Fibroblast of skin of scalp (primary cell): ENCODE measurements around the gene DCAF5.
"Not testable (repeated sequence)": the region's sequence is repeated elsewhere in the genome, so short reads cannot be mapped to it uniquely, and the experiment has no call there.

ENCODE experiments used
- DNase-seq: peaks from one replicate; pipeline ENCODE4 v3.0.0-alpha.2; 2013

Gene DCAF5

DNA sequence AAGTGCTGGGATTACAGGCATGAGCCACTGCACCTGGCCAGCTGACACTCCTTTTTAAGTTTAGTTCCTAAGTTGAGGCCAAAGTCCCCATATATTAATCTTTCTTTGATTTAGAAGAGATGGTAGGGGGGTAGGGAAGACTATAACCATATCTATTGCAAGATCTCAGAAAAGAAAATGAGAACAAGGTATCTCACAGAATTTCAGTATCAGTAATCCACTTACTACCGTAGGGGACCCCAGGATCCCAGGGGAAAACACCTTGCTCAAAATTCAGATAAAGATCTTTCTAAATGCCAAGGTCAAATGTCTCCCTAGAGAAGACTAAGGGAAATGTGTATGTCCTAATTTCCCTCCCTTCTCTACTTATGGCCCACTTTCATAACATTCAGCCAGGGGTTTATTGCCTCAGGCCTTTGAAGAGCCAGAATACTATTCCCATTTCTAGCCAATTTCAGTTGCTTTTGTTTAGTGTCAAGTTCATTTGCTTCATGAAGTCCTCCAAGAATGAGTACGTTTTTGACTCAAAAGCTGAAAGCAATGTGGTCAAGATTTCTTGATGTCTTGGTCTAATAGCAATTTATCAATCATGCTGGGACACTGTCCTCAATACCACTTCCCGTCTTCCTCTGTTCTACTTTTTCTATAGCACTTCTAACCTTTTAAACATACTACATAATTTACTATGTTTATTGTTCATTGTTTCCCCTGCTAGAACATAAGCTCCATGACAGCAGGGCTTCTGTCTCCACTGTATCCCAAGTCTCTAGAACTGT lies 86.3 kb downstream of the DCAF5 start:
- DNase-seq: no peak

- DNase-seq: not testable (repeated sequence)
Observed at GRCh38 chr14:69065934-69066333, 87.0 kb downstream of the DCAF5 start.

DNA sequence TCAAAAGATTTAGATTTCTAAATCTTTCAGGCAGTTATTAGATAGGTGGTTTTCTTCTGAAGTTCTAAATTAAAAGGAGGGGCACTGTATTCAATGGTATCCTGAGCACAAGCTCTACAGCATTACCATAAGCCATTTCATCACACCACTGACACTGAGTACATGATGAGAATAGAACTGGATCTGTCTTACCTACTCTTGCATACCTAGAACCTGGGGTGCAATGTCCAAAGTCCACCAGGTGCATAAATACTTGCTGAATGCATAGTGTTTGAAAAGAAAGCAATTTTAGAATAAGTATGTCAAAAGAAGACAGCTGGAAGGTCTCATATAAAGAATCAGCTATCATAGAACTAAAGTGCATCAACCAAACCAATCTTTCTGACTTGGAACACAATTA lies 88.3 kb downstream of the DCAF5 start:
- no peak for DNase-seq

- DNase-seq: peak; percentile 95
Observed at GRCh38 chr14:69059658-69060623, 93.0 kb downstream of the DCAF5 start.

GRCh38 chr14:69055999-69056788 lies 96.7 kb downstream of the DCAF5 start:
- peak; percentile 68 for DNase-seq

GRCh38 chr14:69055125-69055524 lies 97.8 kb downstream of the DCAF5 start:
- DNase-seq: peak; percentile 62

GRCh38 chr14:69054030-69054429 lies 98.9 kb downstream of the DCAF5 start:
- DNase-seq: no peak

GRCh38 chr14:69052181-69052601 lies 100.7 kb downstream of the DCAF5 start:
- DNase-seq: no peak

DNA sequence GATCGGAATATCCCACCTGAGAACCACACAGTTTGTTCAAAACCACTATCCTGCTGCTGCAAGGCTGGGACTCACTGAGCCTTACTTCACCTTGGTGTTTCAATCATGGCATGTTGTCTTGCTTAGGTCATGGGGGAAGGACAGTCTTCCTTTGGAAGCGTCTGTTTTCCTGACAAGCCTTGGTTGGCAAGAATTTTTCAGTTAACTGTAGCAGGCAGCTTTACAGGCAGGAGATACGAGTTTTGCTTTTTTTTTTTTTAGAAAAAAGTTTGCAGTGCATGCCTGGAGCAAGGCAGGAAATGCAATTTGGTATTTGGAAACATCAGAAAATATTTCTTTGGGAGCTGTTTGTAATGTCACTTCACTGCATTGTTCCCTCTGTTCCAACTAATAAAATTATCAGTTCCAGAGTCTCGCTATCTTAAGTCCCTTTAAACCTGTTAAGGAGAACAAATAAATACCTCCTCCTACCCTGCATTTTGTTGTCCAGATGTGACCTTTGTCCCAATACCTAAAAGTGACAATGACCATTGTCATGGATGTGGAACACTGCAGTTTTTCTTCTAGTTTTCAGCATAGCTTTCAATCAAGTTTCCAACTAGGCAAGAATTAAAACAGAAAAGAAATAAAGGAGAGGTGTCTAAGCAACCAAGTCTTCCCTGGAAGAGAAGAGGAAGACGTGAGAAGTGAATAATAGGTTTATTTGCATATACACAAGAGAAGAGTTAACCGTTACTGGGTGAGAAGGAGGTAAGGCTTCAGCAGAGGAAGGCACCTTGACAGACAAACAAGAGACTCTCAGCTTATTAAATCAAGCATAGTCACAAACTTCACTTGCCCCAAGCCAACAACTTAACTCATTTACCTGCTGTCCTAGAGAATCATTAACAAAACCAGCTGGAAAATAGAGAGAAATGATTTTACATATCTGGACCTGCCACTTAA lies 102.4 kb downstream of the DCAF5 start:
- no peak for DNase-seq

GRCh38 chr14:69049675-69050074 lies 103.2 kb downstream of the DCAF5 start:
- DNase-seq: no peak

DNA sequence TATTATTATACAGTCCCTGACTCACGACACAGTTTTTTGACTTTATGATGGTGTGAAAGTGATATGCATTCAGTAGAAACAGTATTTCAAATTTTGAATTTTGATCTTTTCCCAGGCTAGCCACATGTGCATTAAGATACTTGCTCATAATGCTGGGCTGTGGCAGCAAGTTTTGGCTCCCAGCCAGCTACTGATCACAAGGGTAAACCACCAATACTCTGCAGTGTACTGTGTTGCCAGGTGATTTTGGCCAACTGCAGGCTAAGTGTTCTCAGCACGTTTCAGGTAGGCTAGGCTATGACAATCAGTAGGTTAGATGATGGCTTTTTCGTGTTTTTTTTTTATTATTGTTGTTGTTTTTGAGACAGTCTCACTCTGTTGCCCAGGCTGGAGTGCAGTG lies 104.5 kb downstream of the DCAF5 start:
- no peak for DNase-seq

- no peak for DNase-seq
Observed at GRCh38 chr14:69047255-69047654, 105.7 kb downstream of the DCAF5 start.

- peak; percentile 58 for DNase-seq
Observed at GRCh38 chr14:69046476-69046860, 106.5 kb downstream of the DCAF5 start.

DNA sequence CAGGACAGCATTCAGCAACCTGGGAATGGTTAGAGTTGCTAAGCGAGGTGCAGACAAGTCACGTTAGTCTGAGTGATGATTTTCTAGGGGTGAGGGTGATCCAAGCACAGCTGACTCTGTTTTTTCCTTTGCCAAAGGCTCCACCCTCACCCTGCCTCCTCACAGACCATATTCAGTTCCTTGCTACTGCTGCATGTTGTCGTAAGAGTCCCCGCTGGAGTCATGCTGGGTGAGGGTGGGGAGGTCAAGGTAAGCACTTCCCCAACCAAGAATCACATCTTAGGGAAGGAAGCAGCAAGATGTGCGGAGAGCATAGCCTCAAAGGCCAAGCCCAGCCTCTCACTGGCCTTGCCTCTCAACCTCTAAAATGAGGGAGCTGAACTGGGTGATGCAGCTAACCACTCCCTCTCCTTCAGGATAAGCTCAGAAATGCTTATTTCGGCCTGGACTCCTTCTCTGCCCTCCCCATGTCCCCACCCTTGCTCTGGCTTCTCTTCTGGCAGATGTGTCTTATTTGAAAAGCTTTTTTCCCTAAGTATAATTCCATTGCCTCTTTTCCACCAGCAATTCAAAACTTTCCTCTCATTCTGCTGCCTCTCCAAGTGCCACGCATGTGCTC lies 107.0 kb downstream of the DCAF5 start:
- no peak for DNase-seq

- no peak for DNase-seq
Observed at GRCh38 chr14:69044965-69045555, 107.9 kb downstream of the DCAF5 start.

- no peak for DNase-seq
Observed at GRCh38 chr14:69044296-69044695, 108.6 kb downstream of the DCAF5 start.

GRCh38 chr14:69043596-69044260 lies 109.2 kb downstream of the DCAF5 start:
- DNase-seq: peak; percentile 70

DNA sequence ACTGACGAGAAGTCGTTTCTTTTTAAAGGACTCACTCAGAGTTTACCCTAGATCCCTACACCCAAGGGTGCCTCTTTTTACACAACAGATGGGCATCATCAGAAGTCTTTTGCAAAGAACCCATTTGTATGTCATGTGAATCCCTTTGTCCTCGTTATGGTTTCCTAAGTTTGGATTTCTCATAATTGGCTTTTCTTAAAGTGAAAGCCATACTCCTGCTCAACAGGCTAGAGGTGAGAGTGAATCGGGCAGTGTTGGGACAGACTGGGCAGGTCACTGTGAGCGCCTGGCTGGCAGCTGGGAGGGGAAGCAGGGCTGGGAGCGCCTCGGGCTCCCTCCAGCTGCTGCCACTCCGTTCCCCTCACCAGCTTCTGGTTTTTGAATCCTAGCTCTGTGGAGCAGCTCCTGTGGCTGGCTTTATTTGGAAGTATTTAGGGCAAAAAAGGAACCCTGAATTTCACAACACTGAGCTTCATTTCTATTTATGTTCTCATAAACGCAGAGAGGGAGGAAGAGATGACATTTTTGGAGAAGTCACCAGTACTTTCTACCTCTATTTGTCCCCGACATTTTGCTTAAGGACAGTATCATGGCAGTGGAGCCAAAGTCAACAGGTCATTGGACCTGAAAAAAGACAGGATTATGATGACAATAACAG lies 110.0 kb downstream of the DCAF5 start:
- DNase-seq: no peak

- DNase-seq: no peak
Observed at GRCh38 chr14:69042299-69042698, 110.6 kb downstream of the DCAF5 start.

DNA sequence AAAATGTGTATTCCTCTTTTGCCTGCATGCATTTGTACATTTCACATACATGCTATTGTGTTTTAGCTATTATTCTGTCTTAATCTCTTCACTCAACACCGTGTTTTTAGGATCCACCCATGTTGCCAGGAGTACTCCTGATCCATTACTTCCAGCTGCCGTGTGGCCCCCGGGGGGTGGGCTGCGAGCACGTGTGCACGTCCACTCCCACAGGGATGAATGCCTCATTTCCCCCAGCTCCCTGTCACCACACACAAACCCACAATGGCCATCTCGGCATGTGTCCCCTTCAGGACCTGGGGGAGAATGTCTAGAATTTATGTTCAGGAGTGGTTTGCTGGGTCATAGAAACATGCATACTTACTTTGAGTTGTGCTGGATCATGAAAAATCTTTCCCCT lies 111.1 kb downstream of the DCAF5 start:
- DNase-seq: no peak
